OCI-LY7 (cell line): ENCODE measurements around the gene MGMT. TPM values are rescaled to one million over a fixed set of nuclear protein-coding genes. Genes with fewer than 3 reads are reported as not detected.

Experiments used
- BruUV-seq: library from RNA; stranded (reverse); fragments of 400-500 nt; replicated peaks from 2 replicates; lab custom pipeline; 2021; lab: Mats Ljungman, UMichigan
- CTCF ChIA-PET: fragments of 300-600 bp; sonication (Branson Sonifier 250); formaldehyde crosslinking; loops from one replicate; lab custom pipeline; 2022; ENCODE audit warnings: antibody characterized with exemption; ENCODE audit not compliant: unreplicated experiment; lab: Charles Lee
- POLR2A ChIA-PET: fragments of 300-600 bp; sonication (Branson Sonifier 250); formaldehyde crosslinking; loops from one replicate; lab custom pipeline; 2022; ENCODE audit warnings: antibody characterized with exemption; lab: Charles Lee
- DNase-seq: peaks from one replicate; pipeline ENCODE4 v3.0.0-alpha.2; 2015; ENCODE audit warnings: low spot score
- H2AFZ ChIP-seq: fragments of 200-600 bp; sonication (generic), shearing (Covaris generic); 2 replicates; pipeline ENCODE4 v1.6.1; 2014; ENCODE audit warnings: mild to moderate bottlenecking, antibody characterized with exemption, low read length, moderate library complexity
- H3K27ac ChIP-seq: fragments of 200-600 bp; sonication (generic); 2 replicates; pipeline ENCODE4 v1.5.1; 2014; ENCODE audit warnings: mixed run types, low read depth, mild to moderate bottlenecking, moderate library complexity, low read length, inconsistent platforms; ENCODE audit not compliant: poor library complexity, severe bottlenecking
- H3K36me3 ChIP-seq: fragments of 200-600 bp; sonication (generic); 2 replicates; pipeline ENCODE4 v1.6.1; 2014; ENCODE audit warnings: mild to moderate bottlenecking, antibody characterized with exemption, low read length, moderate library complexity, mixed read lengths; ENCODE audit not compliant: insufficient read depth
- H3K4me1 ChIP-seq: fragments of 200-600 bp; sonication (generic); 2 replicates; pipeline ENCODE4 v1.5.1; 2014; ENCODE audit warnings: mild to moderate bottlenecking, low read length; ENCODE audit not compliant: insufficient read depth, poor library complexity, severe bottlenecking
- H3K4me2 ChIP-seq: fragments of 200-600 bp; sonication (generic); 2 replicates; pipeline ENCODE4 v1.6.1; 2014; ENCODE audit warnings: mild to moderate bottlenecking, low read length
- H3K4me3 ChIP-seq: fragments of 200-600 bp; sonication (generic); 2 replicates; pipeline ENCODE4 v1.5.1; 2014; ENCODE audit warnings: mild to moderate bottlenecking, low read depth, low read length; ENCODE audit not compliant: poor library complexity, severe bottlenecking
- H3K79me2 ChIP-seq: fragments of 200-600 bp; sonication (generic); 2 replicates; pipeline ENCODE4 v1.6.1; 2016; ENCODE audit warnings: low read depth, mild to moderate bottlenecking, low read length, moderate library complexity, mixed read lengths; ENCODE audit not compliant: insufficient read depth
- H3K9me2 ChIP-seq: fragments of 200-600 bp; sonication (generic); 2 replicates; pipeline ENCODE4 v1.6.1; 2016; ENCODE audit warnings: mild to moderate bottlenecking, low read length, mixed read lengths; ENCODE audit not compliant: insufficient read depth
- H3K9me3 ChIP-seq: fragments of 200-600 bp; sonication (generic); 2 replicates; pipeline ENCODE4 v1.6.1; 2014; ENCODE audit warnings: mild to moderate bottlenecking, mixed run types, low read length, mixed read lengths
- H4K20me1 ChIP-seq: fragments of 200-600 bp; sonication (generic); 2 replicates; pipeline ENCODE4 v1.6.1; 2014; ENCODE audit warnings: mild to moderate bottlenecking, antibody characterized with exemption, low read length, moderate library complexity, mixed read lengths; ENCODE audit not compliant: insufficient read depth
- EZH2phosphoT487 ChIP-seq: fragments of 200-600 bp; sonication (generic); IDR thresholded peaks from 2 replicates; pipeline ENCODE4 v1.6.1; 2018; ENCODE audit warnings: low read depth, borderline replicate concordance, mild to moderate bottlenecking, mixed run types, antibody characterized with exemption, low read length, moderate library complexity, mixed read lengths
- intact Hi-C: fragments of 100-400 bp; cut with micrococcal nuclease; formaldehyde crosslinking; loops from one replicate; pipeline ENCODE4 v1.10.0; 2022; ENCODE audit not compliant: unreplicated experiment
- total RNA-seq, 2 experiments: library from RNA; depleted of rRNA in 1 of 2; stranded (reverse); fragments of >200 nt in 1 of 2; shearing (Covaris generic) in 1 of 2; gene quantifications; 2 replicates each; pipeline ENCODE4 v1.2.3, GENCODE V29; 2014 to 2022
- TF ChIP-seq, protein P1 (sequence below): fragments of 200-600 bp; sonication (generic); conservative IDR thresholded peaks from 2 replicates; pipeline ENCODE4 v1.5.1; 2014; ENCODE audit warnings: mild to moderate bottlenecking, antibody characterized with exemption, low read length, moderate library complexity, mixed read lengths

The MGMT gene
- total RNA-seq, 2 experiments from 2014 or later = 19.7 to 25.0 TPM

DNA sequence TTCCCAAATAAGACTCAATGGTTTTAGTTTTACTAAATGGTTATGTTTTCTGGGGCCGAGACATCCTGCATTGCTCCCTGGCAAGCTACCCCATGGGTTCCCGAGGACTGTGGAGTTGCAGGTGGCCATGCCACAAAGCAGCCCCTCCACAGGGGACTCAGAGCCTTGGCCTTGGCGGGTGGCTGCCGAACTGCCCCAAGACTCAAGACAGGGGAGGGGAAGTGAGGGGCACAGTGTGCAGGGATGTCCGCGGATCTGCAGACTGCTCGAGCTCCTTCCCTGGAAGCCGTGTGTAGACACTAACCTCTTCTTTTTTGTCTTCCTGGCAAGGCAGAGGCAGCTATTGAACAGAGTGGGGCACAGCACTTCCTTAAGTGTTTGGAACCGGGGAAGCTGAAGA is 342.4 kb downstream of the MGMT start:
- Histone ChIP-seq H3K9me2 (no peaks in the 10 kb centered on the region), H3K9me3 (no peaks in the 10 kb centered on the region), H3K4me2 (no peak overlapping the region), H3K79me2 (no peaks in the 10 kb centered on the region), H3K4me3 (no peak overlapping the region), H4K20me1 (no peaks in the 10 kb centered on the region), H2AFZ (no peak overlapping the region), H3K27ac (no peak overlapping the region), H3K4me1 (no peaks in the 10 kb centered on the region), H3K36me3 (no peaks in the 10 kb centered on the region)
- DNase-seq = no peak
- TF ChIP-seq, protein P1, sequence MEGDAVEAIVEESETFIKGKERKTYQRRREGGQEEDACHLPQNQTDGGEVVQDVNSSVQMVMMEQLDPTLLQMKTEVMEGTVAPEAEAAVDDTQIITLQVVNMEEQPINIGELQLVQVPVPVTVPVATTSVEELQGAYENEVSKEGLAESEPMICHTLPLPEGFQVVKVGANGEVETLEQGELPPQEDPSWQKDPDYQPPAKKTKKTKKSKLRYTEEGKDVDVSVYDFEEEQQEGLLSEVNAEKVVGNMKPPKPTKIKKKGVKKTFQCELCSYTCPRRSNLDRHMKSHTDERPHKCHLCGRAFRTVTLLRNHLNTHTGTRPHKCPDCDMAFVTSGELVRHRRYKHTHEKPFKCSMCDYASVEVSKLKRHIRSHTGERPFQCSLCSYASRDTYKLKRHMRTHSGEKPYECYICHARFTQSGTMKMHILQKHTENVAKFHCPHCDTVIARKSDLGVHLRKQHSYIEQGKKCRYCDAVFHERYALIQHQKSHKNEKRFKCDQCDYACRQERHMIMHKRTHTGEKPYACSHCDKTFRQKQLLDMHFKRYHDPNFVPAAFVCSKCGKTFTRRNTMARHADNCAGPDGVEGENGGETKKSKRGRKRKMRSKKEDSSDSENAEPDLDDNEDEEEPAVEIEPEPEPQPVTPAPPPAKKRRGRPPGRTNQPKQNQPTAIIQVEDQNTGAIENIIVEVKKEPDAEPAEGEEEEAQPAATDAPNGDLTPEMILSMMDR = no peak
- POLR2A ChIA-PET = no interaction called here
- intact Hi-C loops = no loop called here
- CTCF ChIA-PET = no interaction called here
- no TSS peak for BruUV-seq

DNA sequence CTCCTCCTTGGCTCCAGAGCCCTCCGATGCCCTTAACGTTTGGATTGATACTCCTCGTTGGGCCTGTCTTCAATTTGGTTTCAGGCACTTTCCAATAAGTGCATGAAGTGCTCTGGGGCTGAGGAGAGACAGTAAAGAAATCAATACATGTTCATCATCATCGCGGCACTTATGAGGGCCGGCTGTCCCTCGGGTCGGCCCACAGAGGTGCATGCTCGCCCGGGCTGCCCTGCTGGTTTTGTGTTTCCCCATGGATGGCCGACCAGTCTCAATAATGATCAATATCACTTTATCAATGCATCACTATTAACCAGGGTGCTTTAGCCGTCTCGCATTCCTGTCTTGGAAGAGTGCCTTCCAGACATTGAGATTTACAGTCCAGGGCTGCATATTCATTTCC is 342.8 kb downstream of the MGMT start:
- ChIA-PET CTCF (no interaction called here), POLR2A (interaction anchor here (0.6 kb wide), 1 partner anchor 125 kb away, joined by 3 read pairs; no protein-coding TSS in a partner anchor)
- no TSS peak for BruUV-seq
- Histone ChIP-seq H3K4me3 (no peak overlapping the region), H3K27ac (no peak overlapping the region), H3K36me3 (no peaks in the 10 kb centered on the region), H3K79me2 (no peaks in the 10 kb centered on the region), H4K20me1 (no peaks in the 10 kb centered on the region), H3K9me2 (no peaks in the 10 kb centered on the region), H3K9me3 (no peaks in the 10 kb centered on the region), H3K4me1 (no peaks in the 10 kb centered on the region), H2AFZ (no peak overlapping the region), H3K4me2 (no peak overlapping the region)
- no peak for TF ChIP-seq EZH2phosphoT487
- TF ChIP-seq, protein P1 = no peak
- DNase-seq = no peak
- intact Hi-C loops = no loop called here

DNA sequence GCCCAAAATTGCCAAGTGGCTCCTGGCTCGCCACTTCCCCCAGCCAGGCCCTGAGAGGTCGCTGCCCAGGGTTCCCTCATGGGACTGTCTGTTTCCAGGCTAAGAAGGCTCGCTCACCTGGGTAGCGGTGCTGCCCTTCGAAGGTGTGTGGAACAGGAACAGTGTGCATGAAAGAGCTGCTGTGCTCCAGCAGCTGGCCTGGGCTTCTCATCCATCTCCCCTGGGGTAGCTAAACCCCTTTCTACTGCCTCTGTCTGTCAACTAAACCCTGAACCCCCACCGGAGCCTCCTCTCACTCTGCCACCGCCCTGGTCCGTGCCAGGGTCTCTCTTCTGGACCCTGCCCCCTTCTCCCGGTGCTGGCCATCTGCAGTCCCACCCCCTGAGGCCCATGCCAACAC is 344.2 kb downstream of the MGMT start:
- Histone ChIP-seq H3K79me2 (no peaks in the 10 kb centered on the region), H3K9me3 (no peaks in the 10 kb centered on the region), H3K36me3 (no peaks in the 10 kb centered on the region), H3K9me2 (no peaks in the 10 kb centered on the region), H3K27ac (no peak overlapping the region), H3K4me1 (no peaks in the 10 kb centered on the region), H4K20me1 (no peaks in the 10 kb centered on the region), H3K4me2 (no peak overlapping the region), H2AFZ (no peak overlapping the region), H3K4me3 (no peak overlapping the region)
- POLR2A ChIA-PET = no interaction called here
- no TSS peak for BruUV-seq
- intact Hi-C loops = no loop called here
- DNase-seq = no peak
- CTCF ChIA-PET = interaction anchor here (0.5 kb wide), 1 partner anchor 232 kb away, joined by 4 read pairs; no protein-coding TSS in a partner anchor
- no peak for TF ChIP-seq EZH2phosphoT487
- TF ChIP-seq, protein P1 = no peak
